HUDEP-2 (cell line): Measurements from ENCODE around the gene GZF1.

Experiments
- DNase-seq, 76 experiments: peaks; one replicate each; lab custom pipeline; 2025; ENCODE audit not compliant: unreplicated experiment in 76 of 76; lab: John Stamatoyannopoulos, UW

The GZF1 gene

DNA sequence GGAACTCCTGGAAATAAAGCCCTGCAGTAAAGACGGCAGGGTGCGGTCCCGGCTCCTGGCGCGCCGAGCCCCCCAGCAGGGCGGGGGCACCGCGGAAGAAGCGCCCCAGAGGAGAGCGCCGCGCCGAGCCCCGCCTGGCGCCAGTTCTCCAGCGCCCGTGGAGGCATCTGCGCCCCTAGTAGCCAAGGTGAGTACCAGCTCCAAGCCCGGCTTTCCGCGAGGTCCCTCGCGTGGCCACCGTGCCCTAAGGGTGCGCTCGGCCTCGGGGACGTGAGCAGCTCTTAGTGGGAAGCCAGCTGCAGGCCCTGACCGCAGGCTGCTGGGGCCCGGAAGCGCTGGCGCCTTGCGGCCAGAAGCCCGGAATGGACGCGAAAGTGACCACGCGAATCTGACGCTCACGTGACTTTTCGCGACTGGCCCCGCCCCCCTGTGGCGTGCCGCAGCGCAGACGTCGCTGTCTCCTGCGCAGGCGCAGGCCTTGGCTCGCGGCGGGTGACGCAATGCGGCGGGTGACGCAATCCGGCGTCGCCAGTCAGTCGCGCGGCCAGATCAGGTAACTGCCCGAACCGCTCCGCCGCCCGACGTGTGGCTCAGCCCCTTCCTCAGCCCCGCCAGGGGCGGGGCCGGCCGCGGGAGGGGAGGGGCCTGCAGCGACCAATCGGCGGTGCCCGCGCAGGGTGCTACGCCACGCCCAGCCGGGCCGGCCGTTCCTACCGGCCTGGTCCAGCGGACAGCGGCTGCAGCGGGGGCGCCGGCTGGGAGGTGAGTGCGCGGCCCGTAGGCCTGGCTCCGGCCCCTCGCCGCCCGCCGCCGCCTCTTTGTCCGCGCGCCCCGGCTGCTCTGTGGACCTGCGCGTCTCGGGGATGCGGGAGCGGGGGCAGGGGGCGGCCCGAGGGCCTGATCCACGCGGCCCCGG lies at the start of gene GZF1:
TSS of gene GZF1 (plus strand) at position 707 of the 916 bp plus-strand sequence. CDS start 2,202 bp downstream, outside the sequence.
- peak in 75 of 76 experiments; percentile 38 to 98 (median 96) for DNase-seq

DNA sequence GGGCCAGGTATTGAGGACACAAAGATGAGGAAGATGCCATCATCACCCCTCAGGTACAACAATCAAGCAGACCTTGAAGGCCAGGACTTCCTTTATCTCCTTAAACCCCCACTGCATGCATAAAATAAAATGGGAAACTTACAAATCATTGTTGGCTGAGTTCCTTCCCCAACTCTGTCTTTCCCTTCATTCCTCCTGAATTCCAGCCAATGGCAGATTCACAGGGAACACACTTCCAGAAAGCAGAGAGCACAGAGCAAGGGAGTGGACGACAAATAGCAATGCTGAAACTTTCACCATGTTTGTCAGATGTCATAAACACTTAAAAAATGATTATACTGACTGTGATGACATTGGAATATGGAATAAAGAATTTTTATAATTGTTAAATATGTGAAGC lies 48.7 kb upstream of the GZF1 start:
- DNase-seq, result no peak

DNA sequence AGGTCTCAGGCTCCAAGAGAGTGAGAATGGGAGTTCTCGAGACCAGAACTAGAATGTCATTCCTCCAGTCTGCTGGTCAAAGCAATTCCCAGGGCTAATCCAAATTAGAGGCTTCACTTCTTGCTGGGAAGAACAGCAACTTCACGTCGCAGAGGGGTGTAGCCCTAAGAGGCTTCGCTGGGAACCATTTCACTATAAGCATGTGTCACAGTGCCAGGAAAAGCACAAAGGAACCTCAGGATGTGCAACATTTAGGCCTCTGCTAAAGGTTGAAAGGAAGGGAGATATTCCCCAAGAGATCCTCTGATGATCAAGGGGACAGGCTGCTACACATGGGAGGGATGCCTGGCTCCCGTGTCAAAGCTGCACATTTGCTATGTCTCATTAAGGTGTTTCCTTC lies 47.3 kb upstream of the GZF1 start:
- no peak for DNase-seq

DNA sequence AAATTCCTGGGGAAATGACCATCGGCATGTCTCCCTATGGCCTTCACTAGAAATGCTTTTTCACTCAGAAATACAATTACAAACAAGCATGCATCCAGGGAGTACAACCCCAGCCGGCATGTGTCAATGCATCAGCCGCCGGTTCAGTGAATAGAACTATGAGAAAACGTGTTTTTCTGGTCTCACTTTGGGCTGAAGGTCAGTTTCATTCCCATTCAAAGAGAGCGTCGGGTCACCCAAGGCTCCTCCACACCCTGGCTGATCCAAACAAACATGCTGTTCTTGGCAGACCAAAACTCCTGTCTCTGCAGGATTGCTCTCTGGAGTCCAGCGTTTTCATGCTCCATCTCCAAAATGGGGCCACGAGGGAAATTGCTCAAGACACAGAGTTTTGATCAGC lies 46.9 kb upstream of the GZF1 start:
- no peak for DNase-seq

DNA sequence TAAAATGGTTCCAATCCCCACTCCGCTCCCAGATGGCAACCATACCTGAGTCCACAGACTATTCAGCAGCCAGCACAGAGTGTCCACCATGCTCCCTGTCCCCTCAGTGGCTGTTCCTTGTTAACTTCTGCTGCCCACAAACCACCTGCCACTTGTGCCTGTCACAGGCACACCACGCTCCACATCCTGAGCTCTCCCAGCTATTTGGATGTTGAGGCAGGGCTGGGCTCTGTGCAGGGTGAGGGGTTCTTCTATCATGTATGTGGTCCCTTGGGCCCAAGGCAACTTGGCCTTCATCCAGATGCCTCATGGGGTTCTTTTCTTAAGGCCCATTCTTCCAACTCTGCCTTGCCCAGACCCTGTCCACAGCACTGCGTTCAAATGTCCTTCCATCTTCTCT lies 45.4 kb upstream of the GZF1 start:
- no peak for DNase-seq

DNA sequence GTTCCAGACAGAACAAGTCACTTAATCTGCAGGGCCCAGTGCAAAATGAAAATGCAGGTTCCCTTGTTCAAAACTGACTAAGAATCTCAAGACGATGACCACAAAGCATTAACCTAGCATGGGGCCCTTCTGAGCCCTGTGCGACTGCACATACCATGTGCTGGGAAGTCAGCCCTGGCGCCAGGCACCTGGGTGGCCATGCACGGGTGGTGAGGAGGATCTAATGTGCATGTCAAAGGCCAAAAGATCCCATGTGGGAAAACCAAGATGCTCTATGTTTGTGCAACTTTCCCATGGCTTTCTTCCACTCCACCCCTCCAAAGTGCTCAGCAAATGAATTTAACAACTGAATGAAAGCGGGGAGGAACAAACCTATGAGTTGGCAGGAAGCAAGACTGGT lies 44.9 kb upstream of the GZF1 start:
- no peak for DNase-seq

DNA sequence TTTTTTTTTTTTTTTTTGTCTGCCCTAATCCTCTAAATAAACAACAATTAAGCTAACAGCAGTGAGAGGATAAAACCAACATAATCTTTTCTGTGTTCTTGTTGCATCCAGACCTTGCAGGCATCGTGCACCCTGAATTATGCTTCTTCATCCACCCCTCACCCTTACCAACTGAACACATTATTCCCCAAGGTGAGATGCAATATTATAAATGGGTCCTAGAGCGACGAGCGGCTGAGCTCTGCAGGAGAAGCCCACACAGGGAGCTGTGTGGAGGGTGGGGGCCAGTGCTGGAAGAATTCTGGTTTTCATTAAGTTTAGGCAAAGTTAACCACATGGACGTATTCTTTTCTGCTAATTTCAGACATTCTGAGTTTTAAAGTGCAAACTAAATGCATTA lies 43.6 kb upstream of the GZF1 start:
- DNase-seq, result no peak

DNA sequence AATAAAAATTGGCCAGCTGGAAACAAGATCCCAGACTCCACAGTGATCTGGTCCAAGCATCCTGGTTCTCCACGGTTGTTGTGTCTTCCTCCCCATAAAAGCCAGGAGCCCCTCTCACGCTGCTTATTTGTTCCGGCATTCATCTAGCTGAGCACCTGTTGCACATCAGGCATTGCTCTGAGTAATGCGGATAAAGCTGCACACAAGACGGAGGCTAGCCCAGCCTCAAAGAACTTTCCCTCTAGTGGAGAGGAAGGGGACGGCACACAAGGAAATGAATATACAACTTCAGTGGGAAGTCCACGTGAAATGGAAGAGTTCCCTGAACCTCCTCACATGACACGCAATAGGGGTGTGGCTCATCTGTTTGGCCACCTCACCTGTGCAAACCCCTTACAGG lies 41.7 kb upstream of the GZF1 start:
- DNase-seq, result peak in 4 of 76 experiments; percentile 3 to 29 (median 7)

DNA sequence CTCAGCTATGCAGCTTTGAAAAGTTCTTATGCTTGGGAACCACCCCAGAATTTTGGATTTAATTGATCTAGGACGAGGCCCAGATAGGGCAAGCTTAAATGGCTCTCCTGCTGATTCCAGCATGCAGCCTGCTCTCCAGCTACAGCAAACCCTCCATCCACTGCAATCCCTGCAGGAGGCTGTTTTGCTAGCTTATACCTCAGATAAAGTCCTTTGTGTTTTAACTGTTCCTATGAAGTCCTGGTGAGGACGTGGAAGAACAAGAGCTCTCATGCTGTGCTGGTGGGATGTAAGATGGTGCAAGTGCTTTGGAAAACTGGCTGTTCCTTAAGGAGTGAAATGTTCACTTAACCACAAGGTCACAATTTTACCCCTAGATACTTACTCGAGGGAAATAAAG lies 36.9 kb upstream of the GZF1 start:
- DNase-seq, result no peak

DNA sequence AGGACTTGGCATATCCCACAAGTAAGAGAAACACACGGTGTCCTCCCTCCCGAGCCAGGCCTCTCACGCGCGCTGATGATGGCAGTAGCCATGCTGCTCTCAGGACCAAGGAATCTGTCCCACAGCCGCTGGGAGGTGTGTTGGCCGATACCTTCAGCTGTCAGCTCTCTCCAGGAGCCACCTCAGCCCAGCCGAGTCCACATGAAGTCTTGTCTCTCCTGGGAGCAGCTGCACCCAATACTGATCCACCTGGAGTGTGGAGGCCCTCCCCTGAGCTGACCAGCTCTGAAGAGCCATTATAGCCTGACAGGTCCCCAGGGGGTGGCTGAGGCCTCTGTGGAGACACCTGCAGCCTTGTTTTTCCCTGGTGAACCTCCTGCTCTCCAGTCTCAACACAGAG lies 35.2 kb upstream of the GZF1 start:
- DNase-seq, result no peak

DNA sequence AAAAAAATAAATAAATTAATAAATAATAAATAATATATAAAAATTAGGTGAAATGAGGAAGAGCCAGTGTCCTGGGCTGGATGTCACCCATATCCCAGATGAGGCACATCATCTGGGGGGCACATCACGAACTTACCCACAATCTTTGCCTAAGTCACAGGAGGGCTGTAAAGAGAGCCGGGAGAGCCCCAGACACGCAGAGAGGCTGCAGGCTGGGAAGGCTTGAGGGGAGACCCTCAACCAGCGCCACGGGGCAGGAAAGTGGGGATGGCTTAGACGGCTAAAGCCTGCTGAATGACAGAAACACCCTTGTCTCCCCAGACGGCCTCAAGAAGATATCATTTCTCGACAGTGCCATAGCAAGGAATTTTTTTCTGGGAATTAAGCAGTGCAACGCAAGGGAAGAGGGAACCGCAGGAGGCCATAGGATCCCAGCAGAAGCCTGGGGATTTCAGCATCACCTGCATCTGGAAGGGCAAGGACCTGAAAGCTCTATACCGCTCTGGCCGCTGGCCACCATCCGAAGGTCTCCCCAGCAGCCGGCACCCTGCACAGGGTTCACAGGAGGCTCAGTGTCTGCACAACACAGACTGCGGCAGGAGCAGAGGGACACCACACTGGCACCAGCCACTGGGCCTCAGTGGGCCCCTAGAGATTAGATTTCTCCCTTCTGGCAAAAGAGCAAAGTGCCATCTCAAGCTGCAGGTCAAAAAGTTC lies 34.2 kb upstream of the GZF1 start:
- no peak for DNase-seq

DNA sequence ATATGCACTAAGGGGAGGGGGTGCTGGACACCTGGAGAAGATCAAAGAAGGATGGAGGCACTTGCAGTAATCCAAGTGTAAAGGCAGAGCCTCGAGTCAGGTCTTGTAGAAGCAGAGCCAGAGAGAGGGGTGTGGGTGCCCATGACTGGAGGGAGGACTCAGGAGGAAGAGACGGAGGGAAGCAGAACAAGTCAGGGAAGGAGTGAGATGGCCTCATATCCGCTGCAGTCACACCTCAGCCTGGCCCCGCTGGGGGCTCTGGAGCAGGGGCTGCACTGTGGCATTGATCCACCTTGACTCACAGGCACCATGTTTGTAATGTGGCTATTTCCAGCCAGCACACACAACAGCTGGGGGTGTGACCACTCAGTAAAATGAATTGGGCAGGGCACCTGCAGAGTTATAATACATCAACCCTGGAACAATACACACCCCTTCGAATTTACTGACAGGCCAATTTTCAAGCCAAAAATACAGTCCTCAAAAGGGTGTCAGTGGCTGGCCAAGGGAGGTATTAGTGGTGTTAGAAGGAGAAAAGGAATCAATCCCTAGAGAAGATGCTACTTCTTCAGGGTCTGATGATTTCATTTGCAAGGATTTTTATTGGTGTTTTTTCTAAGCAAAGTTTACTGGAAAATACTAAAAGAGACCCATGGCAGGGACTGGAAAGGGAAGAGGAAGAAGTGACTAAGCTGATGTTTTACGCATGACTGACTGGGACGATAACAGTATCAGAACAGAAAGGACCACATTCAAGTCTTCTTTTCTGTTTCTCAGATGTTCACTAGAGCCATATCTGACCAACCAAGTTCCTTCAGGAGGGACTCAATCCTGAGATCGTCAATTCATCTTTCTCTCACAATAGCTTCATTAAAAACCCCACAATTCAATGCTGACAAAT lies 30.3 kb upstream of the GZF1 start:
- no peak for DNase-seq

DNA sequence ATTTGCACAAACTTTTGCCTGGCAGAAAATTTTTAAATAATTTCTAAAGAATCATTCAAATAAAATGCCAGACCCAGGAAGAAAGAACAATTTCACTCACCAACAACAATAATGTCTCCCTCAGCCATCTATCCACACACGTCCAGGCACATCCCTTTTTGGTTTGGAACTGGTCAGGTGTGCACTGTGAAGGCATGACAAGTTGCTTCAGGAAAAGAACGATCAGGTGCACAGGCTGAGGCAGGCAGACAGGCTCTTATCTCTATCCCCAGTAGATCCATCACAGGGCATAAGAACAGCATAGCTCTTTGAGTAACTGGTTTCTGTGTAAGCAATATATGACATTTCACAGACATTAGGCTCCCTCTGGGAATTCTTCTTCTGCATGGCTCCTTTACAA lies 29.5 kb upstream of the GZF1 start:
- no peak for DNase-seq

DNA sequence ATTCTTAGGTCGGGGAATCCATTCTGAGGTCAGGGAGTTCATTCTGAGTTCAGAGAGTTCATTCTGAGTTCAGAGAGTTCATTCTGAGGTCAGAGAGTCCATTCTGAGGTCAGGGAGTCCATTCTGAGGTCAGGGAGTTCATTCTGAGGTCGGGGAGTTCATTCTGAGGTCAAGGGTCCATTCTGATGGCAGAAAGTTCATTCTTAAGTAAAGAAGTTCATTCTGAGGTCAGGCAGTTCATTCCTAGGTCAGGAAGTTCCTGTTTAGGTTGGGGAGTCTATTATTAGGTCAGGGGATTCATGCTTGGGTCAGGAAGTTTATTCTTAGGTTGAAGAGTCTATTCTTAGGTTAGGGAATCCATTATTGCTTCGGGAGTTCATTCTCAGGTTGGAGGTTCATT lies 27.9 kb upstream of the GZF1 start:
- DNase-seq, result no peak

DNA sequence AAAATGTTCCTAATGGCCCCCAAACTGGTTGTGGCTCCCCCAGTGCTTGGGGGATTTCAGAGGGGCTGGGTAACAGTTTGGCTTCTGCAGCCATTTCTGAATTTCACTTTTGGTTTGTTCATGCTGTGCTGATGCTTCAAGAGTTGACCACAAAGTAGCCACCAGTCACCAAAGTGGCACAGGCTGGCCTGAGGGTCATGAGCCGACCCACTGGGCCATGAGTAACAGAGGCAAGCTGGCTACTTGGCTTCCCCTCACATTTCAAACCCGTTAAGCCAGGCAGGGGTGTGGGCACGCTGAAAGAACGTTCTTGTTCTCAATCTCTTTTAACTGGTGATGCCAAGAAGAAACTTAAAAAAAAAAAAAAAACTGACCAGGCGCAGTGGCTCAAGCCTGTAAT lies 26.5 kb upstream of the GZF1 start:
- DNase-seq, result no peak

DNA sequence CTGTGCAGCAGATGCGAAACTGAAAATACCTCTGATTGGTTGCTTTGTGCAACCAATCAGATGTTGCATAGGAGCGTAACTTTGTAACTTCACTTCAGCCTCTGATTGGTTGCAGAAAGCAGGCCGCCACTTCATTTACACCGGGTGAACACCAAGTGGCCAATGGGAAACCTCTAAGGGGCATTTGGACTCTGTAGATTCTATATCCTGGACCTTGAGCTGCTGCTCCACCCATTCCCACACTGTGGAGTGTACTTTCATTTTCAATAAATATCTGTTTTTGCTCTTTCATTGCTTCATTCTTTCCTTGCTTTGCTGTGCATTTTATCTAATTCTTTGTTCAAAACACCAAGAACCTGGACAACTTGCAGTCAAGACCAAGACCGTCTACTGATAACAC lies 25.5 kb upstream of the GZF1 start:
- DNase-seq, result no peak

DNA sequence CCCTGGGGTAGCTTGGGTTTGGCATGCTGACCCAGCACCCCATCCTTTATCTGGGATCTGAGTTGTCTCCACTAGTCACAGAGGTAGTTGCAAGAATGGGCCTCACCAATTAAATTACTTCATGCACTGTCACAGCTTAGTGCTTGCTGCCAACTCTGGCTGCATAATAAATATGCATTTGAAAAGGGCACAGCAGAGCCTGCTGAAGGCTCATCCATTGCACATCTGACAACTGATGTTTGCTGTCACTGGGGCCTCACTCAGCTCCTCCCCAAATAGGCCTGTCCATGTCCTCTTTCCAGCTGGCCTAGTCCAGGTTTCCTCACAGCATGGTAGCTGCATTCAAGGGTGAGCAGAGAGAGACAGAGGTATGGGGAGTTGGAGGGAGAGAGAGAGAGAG lies 24.7 kb upstream of the GZF1 start:
- no peak for DNase-seq

DNA sequence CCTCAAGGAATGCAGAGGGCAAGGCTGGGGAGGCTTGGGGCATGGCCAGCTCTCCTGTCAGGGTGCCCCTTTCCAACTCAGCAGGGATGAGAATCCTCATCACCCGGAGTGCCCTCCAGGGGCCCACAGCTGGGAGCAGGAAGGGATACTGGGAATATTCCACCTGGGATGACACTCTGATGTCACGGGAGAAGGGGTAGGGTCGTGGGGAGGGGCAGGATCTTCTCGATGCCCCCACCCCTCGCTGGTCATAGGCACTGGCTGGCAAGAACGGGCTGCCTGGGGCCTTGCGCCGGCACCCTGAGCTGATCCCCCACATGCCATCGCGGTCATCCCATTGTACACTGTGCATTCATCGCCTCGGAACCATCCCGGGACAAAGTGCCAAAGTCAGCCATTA lies 22.0 kb upstream of the GZF1 start:
- no peak for DNase-seq

DNA sequence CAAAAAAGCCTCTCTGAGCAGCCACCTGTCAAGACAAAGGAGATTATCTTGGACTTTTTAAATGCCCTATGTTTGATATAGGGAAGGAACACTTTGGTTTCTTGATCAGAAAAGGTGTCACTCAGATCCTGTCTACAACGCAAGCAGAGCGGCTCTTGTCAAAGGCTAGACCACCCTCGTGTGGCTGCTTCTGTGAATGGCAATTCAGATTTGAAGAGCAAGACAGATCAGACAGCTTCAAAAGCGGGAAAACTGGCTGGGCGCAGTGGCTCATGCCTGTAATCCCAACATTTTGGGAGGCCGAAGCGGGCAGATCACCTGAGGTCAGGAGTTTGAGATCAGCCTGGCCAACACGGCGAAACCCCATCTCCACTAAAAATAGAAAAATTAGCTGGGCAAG lies 21.5 kb upstream of the GZF1 start:
- DNase-seq, result peak in 39 of 76 experiments; percentile 4 to 66 (median 20)

DNA sequence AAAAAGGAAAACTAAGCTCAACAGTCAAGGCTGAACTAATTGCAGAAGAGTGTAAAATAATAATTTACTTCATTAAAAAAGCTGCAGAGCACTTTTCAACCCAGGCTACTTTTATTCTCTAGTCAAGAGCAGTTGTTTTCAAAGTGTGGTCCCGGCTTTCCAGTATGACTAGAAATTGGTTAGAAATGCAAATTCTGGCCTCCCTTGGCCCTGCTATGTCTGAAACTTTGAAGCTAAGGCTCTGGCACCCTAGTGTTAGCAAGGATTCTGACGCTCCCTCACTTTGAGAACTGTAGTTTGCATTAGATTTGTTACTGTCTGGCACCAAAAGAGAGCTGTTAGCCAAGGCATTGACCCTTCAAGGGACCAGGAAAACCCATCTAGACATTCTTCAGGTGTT lies 20.9 kb upstream of the GZF1 start:
- no peak for DNase-seq

DNA sequence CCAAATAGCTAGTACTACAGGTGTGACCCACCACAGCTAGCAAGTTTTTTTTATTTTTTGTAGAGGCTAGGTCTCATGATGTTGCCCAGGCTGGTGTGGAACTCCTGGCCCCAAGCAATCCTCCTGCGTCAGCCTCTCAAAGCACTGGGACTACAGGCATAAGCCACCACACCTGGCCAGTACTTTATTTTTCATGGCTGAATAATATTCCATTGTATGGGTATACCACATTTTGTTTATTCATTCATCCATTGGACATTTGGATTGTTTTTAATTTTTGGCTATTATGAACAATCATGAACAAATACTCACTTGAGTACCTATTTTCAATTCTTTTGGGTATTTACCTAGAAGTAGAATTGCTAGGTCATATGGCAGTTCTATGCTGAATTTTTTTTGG lies 18.4 kb upstream of the GZF1 start:
- DNase-seq, result no peak
